Measurements from ENCODE around the gene GIMAP1.

DNA sequence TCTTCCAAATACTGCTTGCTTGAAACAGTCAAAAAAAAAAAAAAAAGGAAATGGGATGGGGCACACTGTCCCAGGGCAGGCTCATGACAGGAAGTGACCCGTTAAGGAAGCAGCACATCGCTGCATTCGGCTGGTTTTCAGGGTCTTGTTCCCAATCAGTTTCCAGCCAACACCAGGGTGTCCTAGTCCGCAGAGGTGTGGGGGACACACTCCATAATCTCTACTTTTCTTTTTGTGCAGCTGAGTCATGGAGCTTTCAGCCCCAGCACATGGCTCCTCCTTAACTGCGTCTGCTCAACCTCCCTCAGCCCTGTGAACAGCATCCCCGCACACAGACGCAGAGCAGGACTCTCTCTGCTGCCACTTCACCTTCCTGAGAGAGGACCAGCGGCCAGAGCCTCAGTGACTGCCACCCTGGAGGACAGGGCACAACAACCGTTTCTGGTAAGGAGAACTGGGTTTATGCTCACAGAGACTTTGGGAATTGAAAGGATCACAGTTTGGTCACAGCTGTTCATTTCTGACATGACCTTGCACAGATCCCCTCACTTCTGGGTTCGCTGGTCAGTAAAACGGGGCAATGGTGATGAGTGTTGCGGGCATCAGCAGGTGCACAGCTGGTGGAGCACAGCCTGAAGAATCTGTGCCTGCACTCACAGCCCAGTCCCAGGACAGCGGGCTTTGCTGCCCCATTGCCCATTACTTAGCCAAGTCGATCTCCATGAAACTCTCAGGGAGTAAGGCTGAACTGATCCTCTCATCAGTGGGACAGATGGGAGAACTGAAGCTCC, 21.0 kb downstream of the GIMAP1 start, which contains the start of gene GIMAP5:
- TF ChIP-seq, protein P1, sequence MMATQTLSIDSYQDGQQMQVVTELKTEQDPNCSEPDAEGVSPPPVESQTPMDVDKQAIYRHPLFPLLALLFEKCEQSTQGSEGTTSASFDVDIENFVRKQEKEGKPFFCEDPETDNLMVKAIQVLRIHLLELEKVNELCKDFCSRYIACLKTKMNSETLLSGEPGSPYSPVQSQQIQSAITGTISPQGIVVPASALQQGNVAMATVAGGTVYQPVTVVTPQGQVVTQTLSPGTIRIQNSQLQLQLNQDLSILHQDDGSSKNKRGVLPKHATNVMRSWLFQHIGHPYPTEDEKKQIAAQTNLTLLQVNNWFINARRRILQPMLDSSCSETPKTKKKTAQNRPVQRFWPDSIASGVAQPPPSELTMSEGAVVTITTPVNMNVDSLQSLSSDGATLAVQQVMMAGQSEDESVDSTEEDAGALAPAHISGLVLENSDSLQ (IDR thresholded peaks at IDR 0.05): no peak
- TF ChIP-seq SUZ12 (IDR thresholded peaks at IDR 0.05): no peak
- no peak for TF ChIP-seq BHLHE40 (IDR thresholded peaks at IDR 0.05; ENCODE audit: borderline replicate concordance)
- no peak for TF ChIP-seq HDGF (IDR thresholded peaks at IDR 0.05; ENCODE audit: borderline replicate concordance)
- TF ChIP-seq CTBP1 (IDR thresholded peaks at IDR 0.05; ENCODE audit: borderline replicate concordance): no peak

Measured in HEK293T (cell line).